ENCODE results near the gene C1RL. TPM values are rescaled to one million over a fixed set of nuclear protein-coding genes. Genes with fewer than 3 reads are reported as not detected.

Gene C1RL
- total and polyA plus RNA-seq, 11 donors, result 5.4 to 27.1 (median 7.9) TPM

DNA sequence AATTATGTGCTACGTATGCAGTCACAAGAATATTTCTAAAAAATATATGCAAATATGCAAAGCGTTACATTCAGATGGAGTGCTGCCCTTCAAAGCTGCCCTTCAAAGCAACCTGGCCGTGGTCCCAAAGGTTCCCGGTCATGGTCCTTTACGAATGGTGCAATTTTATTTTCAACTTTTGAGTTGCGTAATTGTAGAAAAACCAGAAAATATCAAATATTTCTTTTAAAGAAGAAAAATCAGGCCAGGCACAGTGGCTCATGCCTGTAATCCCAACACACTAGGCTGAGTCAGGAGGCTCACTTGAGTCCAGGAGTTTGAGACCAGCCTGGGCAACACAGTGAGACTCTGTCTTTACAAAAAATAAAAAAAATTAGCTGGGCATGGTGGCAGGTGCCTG, 42.5 kb upstream of the C1RL start:
- DNase-seq (no peak), ATAC-seq (no peak)
- Histone ChIP-seq H3K27ac (no peak overlapping the region), H3K27me3 (no peaks in the 10 kb centered on the region), H3K4me1 (no peaks in the 10 kb centered on the region), H3K9me3 (no peaks in the 10 kb centered on the region), H3K4me3 (no peak overlapping the region), H3K36me3 (peaks cover 0 to 74% (median 12%) of the 10 kb centered on the region in 9 donors)
- intact Hi-C loops (cut with DNase I), result no loop called here
- WGBS, 4 donors, result 91 to 95% (median 93%) methylated on average over 6 of the region's 6 CpGs
- TF ChIP-seq, protein P1, sequence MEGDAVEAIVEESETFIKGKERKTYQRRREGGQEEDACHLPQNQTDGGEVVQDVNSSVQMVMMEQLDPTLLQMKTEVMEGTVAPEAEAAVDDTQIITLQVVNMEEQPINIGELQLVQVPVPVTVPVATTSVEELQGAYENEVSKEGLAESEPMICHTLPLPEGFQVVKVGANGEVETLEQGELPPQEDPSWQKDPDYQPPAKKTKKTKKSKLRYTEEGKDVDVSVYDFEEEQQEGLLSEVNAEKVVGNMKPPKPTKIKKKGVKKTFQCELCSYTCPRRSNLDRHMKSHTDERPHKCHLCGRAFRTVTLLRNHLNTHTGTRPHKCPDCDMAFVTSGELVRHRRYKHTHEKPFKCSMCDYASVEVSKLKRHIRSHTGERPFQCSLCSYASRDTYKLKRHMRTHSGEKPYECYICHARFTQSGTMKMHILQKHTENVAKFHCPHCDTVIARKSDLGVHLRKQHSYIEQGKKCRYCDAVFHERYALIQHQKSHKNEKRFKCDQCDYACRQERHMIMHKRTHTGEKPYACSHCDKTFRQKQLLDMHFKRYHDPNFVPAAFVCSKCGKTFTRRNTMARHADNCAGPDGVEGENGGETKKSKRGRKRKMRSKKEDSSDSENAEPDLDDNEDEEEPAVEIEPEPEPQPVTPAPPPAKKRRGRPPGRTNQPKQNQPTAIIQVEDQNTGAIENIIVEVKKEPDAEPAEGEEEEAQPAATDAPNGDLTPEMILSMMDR (IDR thresholded peaks at IDR 0.05), result no peak
- no peak for TF ChIP-seq POLR2A (IDR thresholded peaks at IDR 0.05)

DNA sequence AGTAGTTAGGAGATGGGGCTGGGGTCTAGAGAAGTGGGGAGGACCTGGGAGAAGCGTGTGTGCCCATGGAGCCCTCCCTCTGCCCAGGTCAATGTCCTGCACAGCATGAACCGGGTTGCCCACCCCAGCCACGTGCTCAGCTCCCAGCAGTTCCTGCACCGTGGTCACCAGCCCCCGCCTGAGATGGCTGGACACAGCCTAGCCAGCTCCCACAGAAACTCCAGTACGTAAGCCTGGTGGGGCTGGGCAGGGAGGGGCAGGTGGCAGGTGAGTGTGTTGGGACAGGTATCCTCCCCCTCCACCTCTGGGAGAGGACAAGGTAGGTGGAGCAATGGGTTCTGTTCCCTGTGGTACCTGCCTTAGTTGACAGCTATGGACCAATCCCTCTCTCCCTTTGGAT, 41.8 kb upstream of the C1RL start:
- H3K27me3 ChIP-seq, result no peaks in the 10 kb centered on the region
- H3K4me1 ChIP-seq, result no peaks in the 10 kb centered on the region
- intact Hi-C loops (cut with DNase I), result no loop called here
- H3K36me3 ChIP-seq, result peaks cover 0 to 71% (median 12%) of the 10 kb centered on the region in 9 donors
- H3K4me3 ChIP-seq, result no peak overlapping the region
- no peak for ATAC-seq
- WGBS, 4 donors, result 92 to 98% (median 95%) methylated on average over 4 to 6 of the region's 6 CpGs
- TF ChIP-seq, protein P1 (IDR thresholded peaks at IDR 0.05), result no peak
- TF ChIP-seq POLR2A (IDR thresholded peaks at IDR 0.05), result no peak
- no peak for DNase-seq
- H3K9me3 ChIP-seq, result no peaks in the 10 kb centered on the region
- no peak overlapping the region for H3K27ac ChIP-seq

DNA sequence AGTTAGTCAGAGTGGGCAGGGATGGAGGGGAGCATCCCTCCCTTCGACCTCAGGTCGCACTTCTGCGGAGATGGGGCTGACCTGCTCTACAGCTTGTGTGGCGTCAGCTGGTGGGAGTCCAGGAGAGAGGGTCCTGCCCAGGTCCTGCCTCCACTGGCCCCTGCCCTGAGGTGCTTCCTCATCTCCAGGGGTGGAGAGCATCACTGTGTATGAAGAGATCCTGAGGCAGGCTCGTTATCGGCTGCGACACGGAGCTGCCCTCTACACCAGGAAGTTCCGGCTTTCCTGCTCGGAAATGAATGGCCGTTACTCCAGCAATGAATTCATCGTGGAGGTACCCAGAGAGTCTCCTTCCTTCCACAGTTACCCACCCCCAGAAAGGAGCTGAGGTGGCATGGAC, 41.3 kb upstream of the C1RL start:
- Histone ChIP-seq H3K4me1 (no peaks in the 10 kb centered on the region), H3K9me3 (no peaks in the 10 kb centered on the region), H3K27ac (no peak overlapping the region), H3K27me3 (no peaks in the 10 kb centered on the region), H3K4me3 (no peak overlapping the region), H3K36me3 (peaks cover 0 to 71% (median 12%) of the 10 kb centered on the region in 9 donors)
- intact Hi-C loops (cut with DNase I), result no loop called here
- WGBS, 4 donors, result 83 to 84% (median 84%) methylated on average over 12 of the region's 12 CpGs
- ATAC-seq (no peak), DNase-seq (no peak)
- TF ChIP-seq, protein P1 (IDR thresholded peaks at IDR 0.05), result no peak
- TF ChIP-seq POLR2A (IDR thresholded peaks at IDR 0.05), result no peak

DNA sequence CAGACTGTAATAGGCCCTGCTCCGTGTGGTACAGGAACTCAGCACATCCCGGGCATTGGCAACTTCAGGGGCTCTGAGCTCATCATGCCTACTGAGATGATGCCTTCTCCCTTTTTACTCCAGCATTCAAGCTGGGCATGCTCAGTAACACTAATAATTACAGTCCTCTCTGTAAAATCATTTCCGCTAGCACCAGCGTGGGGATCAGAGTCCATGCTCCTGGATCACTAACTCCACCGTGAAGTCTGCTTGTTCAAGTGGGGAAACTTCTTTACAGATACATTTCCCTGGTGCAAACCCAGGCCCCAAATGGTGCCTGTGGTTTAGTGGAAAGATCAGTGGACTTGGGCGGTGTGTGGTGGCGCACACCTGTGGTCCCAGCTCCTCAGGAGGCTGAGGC, 37.9 kb upstream of the C1RL start:
- no peaks in the 10 kb centered on the region for H3K27me3 ChIP-seq
- 93 to 98% (median 94%) methylated on average over 5 to 7 of the region's 7 CpGs for WGBS, 4 donors
- peaks cover 0 to 3% (median 0%) of the 10 kb centered on the region in 12 donors for H3K4me1 ChIP-seq
- ATAC-seq (no peak), DNase-seq (no peak)
- no peak for TF ChIP-seq POLR2A (IDR thresholded peaks at IDR 0.05)
- TF ChIP-seq, protein P1 (IDR thresholded peaks at IDR 0.05), result no peak
- peaks cover 0 to 57% (median 12%) of the 10 kb centered on the region in 9 donors for H3K36me3 ChIP-seq
- intact Hi-C loops (cut with DNase I), result loop anchor here in 1 of 10 donors (10.0 kb wide), 1 partner anchor 488 kb away; no protein-coding TSS in a partner anchor
- no peaks in the 10 kb centered on the region for H3K9me3 ChIP-seq
- H3K4me3 ChIP-seq, result no peak overlapping the region
- H3K27ac ChIP-seq, result no peak overlapping the region

All from heart left ventricle (tissue), 16 donors.